Fibroblast of the aortic adventitia (primary cell): Measurements from ENCODE around the gene TRIM67. TPM values are rescaled to one million over a fixed set of nuclear protein-coding genes. Genes with fewer than 3 reads are reported as not detected.
"Not testable (repeated sequence)": the region's sequence is repeated elsewhere in the genome, so short reads cannot be mapped to it uniquely, and the experiment has no call there.

ENCODE experiments used
- DNase-seq: peaks from one replicate; pipeline ENCODE4 v3.0.0-alpha.2; 2010; ENCODE audit warnings: low read depth
- H3K4me3 ChIP-seq: 2 replicates; pipeline ENCODE4 v1.5.1; 2011; ENCODE audit warnings: low read depth, mild to moderate bottlenecking, control low read depth, low read length, moderate library complexity
- total RNA-seq: library from RNA; depleted of rRNA; stranded (reverse); fragments of >200 nt; gene quantifications from 2 replicates; pipeline ENCODE4 v1.2.3, GENCODE V29; 2012; ENCODE audit warnings: low replicate concordance
- TF ChIP-seq, protein P1 (sequence below): IDR thresholded peaks from 2 replicates; pipeline ENCODE4 v1.5.1; 2011; ENCODE audit warnings: mild to moderate bottlenecking, low read length, control low read depth, inconsistent platforms; ENCODE audit not compliant: insufficient read depth

TRIM67 gene
- total RNA-seq, 1 donor = not detected

DNA sequence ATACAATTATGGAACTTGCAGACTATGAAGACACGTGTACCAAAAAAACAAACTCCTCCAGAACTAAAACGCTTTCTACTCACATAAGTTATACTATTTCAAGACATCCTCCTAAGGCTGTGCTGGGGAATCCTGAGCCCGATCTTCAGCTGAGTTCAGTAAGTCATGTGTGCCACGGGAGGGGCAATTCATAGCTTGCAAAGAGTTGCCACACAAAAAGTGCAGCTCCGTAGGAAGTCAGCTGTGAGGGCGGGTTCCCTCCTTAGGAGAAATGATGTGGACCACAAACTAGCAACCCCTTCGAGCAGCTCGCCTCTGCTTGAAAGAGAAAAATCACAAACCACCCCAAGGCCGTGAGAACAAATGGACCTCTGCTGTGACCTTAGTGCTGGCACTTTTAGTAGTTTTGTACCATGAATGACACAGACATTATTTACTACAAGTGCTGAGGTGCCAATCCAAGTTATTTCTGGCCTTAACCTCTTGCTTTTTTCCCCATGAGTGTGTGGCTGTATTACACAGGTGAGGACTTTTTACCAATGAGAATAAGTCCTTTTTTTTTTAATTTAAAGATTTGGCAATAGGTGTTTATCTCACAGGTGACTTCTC, 35.8 kb upstream of the TRIM67 start:
- no peak overlapping the region for H3K4me3 ChIP-seq
- TF ChIP-seq, protein P1, sequence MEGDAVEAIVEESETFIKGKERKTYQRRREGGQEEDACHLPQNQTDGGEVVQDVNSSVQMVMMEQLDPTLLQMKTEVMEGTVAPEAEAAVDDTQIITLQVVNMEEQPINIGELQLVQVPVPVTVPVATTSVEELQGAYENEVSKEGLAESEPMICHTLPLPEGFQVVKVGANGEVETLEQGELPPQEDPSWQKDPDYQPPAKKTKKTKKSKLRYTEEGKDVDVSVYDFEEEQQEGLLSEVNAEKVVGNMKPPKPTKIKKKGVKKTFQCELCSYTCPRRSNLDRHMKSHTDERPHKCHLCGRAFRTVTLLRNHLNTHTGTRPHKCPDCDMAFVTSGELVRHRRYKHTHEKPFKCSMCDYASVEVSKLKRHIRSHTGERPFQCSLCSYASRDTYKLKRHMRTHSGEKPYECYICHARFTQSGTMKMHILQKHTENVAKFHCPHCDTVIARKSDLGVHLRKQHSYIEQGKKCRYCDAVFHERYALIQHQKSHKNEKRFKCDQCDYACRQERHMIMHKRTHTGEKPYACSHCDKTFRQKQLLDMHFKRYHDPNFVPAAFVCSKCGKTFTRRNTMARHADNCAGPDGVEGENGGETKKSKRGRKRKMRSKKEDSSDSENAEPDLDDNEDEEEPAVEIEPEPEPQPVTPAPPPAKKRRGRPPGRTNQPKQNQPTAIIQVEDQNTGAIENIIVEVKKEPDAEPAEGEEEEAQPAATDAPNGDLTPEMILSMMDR = no peak
- no peak for DNase-seq

DNA sequence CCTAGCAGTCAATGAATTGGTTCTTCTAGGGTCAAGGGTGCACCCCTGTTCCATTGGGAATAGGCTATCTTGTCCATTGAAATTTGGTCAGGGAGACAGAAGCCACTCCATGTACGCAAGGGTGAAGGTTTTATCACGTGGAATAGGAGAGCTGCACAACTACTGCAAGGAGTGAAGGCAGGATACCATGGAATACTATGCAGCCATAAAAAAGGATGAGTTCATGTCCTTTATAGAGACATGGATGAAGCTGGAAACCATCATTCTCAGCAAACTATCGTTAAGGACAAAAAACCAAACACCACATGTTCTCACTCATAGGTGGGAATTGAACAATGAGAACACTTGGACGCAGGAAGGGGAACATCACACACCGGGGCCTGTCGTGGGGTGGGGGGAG, 34.8 kb upstream of the TRIM67 start:
- not testable (repeated sequence) for DNase-seq, H3K4me3 ChIP-seq

DNA sequence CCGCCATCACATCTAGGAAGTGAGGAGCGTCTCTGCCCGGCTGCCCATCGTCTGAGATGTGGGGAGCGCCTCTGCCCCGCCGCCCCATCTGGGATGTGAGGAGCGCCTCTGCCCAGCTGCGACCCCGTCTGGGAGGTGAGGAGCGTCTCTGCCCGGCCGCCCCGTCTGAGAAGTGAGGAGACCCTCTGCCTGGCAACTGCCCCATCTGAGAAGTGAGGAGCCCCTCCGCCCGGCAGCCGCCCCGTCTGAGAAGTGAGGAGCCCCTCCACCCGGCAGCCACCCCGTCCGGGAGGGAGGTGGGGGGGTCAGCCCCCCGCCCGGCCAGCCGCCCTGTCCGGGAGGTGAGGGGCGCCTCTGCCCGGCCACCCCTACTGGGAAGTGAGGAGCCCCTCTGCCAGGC, 33.4 kb upstream of the TRIM67 start:
- not testable (repeated sequence) for H3K4me3 ChIP-seq, DNase-seq

DNA sequence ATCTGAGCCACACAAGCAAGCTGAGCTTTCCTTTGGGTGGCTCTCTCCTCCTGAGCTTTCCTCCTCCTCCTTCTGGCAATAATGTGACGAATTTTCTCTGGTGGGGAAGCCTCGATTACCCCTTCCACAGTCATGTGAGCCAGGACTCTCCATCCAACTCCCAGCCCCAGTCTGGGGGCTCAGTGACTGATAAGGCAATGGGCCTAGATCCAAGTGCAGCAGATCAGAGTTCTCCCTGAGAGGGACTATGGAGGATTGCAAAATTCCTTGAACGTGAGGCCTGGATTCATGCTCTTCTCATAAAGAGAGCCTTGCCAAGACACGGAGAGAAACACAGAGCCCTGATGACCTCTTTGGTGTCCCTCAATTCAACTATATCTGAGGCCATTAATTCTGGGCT, 31.3 kb upstream of the TRIM67 start:
- TF ChIP-seq, protein P1 = no peak
- no peak overlapping the region for H3K4me3 ChIP-seq
- peak; percentile 37 for DNase-seq

- not testable (repeated sequence) for DNase-seq, H3K4me3 ChIP-seq
Observed at GRCh38 chr1:231132591-231132990, 29.3 kb upstream of the TRIM67 start.

- no peak for DNase-seq
- TF ChIP-seq, protein P1 = no peak
- H3K4me3 ChIP-seq = no peak overlapping the region
Observed at GRCh38 chr1:231134624-231135023, 27.2 kb upstream of the TRIM67 start.

DNA sequence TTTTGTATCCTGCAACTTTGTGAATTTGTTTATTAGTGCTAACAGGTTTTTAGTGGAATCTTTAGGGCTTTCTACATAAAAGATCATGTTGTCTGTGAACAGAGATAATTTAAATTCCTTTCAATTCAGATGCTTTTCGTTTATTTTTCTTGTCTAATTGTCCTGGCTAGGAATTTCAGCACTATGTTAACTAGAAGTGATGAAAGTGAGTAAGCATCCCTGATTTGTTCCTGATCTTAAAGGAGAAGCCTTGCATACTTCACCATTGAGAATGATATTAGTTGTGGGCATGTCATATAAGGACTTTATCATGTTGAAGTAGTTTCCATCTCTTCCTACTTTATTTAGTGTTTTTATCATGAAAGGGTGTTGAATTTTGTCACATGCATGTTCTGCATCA, 23.6 kb upstream of the TRIM67 start:
- no peak for DNase-seq
- TF ChIP-seq, protein P1 = no peak
- H3K4me3 ChIP-seq = no peak overlapping the region

DNA sequence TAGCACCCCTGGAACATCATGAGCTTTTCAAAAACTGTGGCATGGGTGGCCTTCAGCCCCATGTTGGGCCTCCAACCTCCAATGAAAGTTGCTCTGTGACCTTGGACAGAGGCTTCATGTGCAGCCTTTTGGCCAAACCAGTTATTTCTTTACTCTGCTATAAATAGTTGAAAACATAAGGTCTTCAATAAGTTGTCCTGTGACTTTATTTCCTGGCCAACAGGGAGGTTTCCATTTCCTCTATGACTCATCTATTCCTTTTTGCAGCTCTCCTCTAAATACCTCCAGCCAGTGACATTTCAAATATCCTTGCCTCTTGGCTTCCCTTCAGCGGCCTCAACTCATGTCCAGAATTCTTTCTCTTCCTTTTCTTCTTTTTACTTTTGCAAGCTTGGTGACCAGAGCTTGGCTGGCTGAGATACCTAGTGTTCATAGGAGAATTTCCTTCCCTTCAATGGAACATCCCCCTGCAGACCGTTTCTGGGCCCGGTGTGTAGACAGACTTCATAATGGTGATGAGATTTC, 22.7 kb upstream of the TRIM67 start:
- no peak overlapping the region for H3K4me3 ChIP-seq
- DNase-seq = peak; percentile 92
- TF ChIP-seq, protein P1 = no peak
